Neural cell (in vitro differentiated cells): ENCODE data around the gene PGS1. TPM values are rescaled to one million over a fixed set of nuclear protein-coding genes. Genes with fewer than 3 reads are reported as not detected.
"Not testable (repeated sequence)": the region's sequence is repeated elsewhere in the genome, so short reads cannot be mapped to it uniquely, and the experiment has no call there.

Experiments used
- H2AFZ ChIP-seq: fragments of 200-600, 300-800 bp; sonication (generic), shearing (Covaris generic); 2 replicates; pipeline ENCODE4 v1.6.0; 2014; ENCODE audit warnings: low read depth, mild to moderate bottlenecking, antibody characterized with exemption, low read length, moderate library complexity
- H3F3A ChIP-seq: fragments of 200-600 bp; shearing (Covaris generic); 2 replicates; pipeline ENCODE4 v1.6.1; 2016; ENCODE audit warnings: mild to moderate bottlenecking, moderate library complexity, mixed read lengths, antibody characterized with exemption, low read length; ENCODE audit not compliant: insufficient read depth, poor library complexity, severe bottlenecking
- H3K27ac ChIP-seq: fragments of 200-600, 300-800 bp; sonication (generic), shearing (Covaris generic); 2 replicates; pipeline ENCODE4 v1.5.1; 2014; ENCODE audit warnings: mild to moderate bottlenecking, low read length, moderate library complexity
- H3K27me3 ChIP-seq: fragments of 300-800, 200-600 bp; sonication (generic), shearing (Covaris generic); 2 replicates; pipeline ENCODE4 v1.6.0; 2014; ENCODE audit warnings: mild to moderate bottlenecking, low read depth, low read length, moderate library complexity; ENCODE audit not compliant: insufficient read depth
- H3K36me3 ChIP-seq: fragments of 300-800, 200-600 bp; sonication (generic), shearing (Covaris generic); 2 replicates; pipeline ENCODE4 v1.5.1; 2014; ENCODE audit warnings: mild to moderate bottlenecking, antibody characterized with exemption, low read length, moderate library complexity; ENCODE audit not compliant: insufficient read depth
- H3K4me2 ChIP-seq: fragments of 300-800, 200-600 bp; sonication (generic), shearing (Covaris generic); 2 replicates; pipeline ENCODE4 v1.6.0; 2014; ENCODE audit warnings: mild to moderate bottlenecking, low read length
- H3K4me3 ChIP-seq: fragments of 300-800, 200-600 bp; sonication (generic), shearing (Covaris generic); 2 replicates; pipeline ENCODE4 v1.5.1; 2014; ENCODE audit warnings: mild to moderate bottlenecking, low read length, moderate library complexity
- H3K79me2 ChIP-seq: fragments of 200-600 bp; shearing (Covaris generic); replicated peaks from 2 replicates; pipeline ENCODE4 v1.6.0; 2014; ENCODE audit warnings: mild to moderate bottlenecking, low read length, moderate library complexity; ENCODE audit not compliant: insufficient read depth
- H3K9ac ChIP-seq: fragments of 300-800, 200-600 bp; sonication (generic), shearing (Covaris generic); 2 replicates; pipeline ENCODE4 v1.6.1; 2016; ENCODE audit warnings: mild to moderate bottlenecking, low read length, mixed read lengths
- H3K9me2 ChIP-seq: fragments of 200-600 bp; shearing (Covaris generic); 2 replicates; pipeline ENCODE4 v1.6.1; 2016; ENCODE audit warnings: mild to moderate bottlenecking, low read length, mixed read lengths; ENCODE audit not compliant: insufficient read depth
- H3K9me3 ChIP-seq: fragments of 200-600, 300-800 bp; sonication (generic), shearing (Covaris generic); 2 replicates; pipeline ENCODE4 v1.6.1; 2016; ENCODE audit warnings: mild to moderate bottlenecking, mixed run types, low read length, moderate library complexity, mixed read lengths
- H4K20me1 ChIP-seq: fragments of 200-600 bp; shearing (Covaris generic); 2 replicates; pipeline ENCODE4 v1.6.1; 2016; ENCODE audit warnings: mild to moderate bottlenecking, mixed run types; ENCODE audit not compliant: insufficient read depth
- EP300 ChIP-seq: fragments of 450-650 bp; conservative IDR thresholded peaks from 2 replicates; pipeline ENCODE4 v1.6.1; 2014; ENCODE audit warnings: antibody characterized with exemption, mild to moderate bottlenecking, moderate library complexity; ENCODE audit not compliant: poor library complexity, severe bottlenecking
- EZH2 ChIP-seq: fragments of 200-600, 300-800 bp; shearing (Covaris generic), sonication (generic); IDR thresholded peaks from 2 replicates; pipeline ENCODE4 v1.6.1; 2014; ENCODE audit warnings: antibody characterized with exemption, low read length, borderline replicate concordance, mild to moderate bottlenecking; ENCODE audit not compliant: insufficient read depth, poor library complexity, severe bottlenecking
- MXI1 ChIP-seq: fragments of 450-650 bp; conservative IDR thresholded peaks from 2 replicates; pipeline ENCODE4 v1.6.1; 2014; ENCODE audit warnings: antibody characterized with exemption, mild to moderate bottlenecking; ENCODE audit not compliant: poor library complexity, severe bottlenecking
- POLR2AphosphoS5 ChIP-seq: IDR thresholded peaks from 2 replicates; pipeline ENCODE4 v1.6.1; 2012
- RAD21 ChIP-seq: fragments of 450-650 bp; conservative IDR thresholded peaks from 2 replicates; pipeline ENCODE4 v1.6.1; 2014; ENCODE audit warnings: antibody characterized with exemption, mild to moderate bottlenecking, moderate library complexity
- SMC3 ChIP-seq: fragments of 450-650 bp; conservative IDR thresholded peaks from 2 replicates; pipeline ENCODE4 v1.6.1; 2014; ENCODE audit warnings: antibody characterized with exemption, mild to moderate bottlenecking, moderate library complexity; ENCODE audit not compliant: poor library complexity
- TAF1 ChIP-seq: IDR thresholded peaks from 2 replicates; pipeline ENCODE4 v1.6.1; 2012; ENCODE audit warnings: low read depth
- polyA plus RNA-seq: library from polyadenylated mRNA; depleted of rRNA; stranded (reverse); fragments of >200 nt; gene quantifications from 2 replicates; pipeline ENCODE4 v1.2.3, GENCODE V29; 2014
- TF ChIP-seq, protein P1 (sequence below): IDR thresholded peaks from 2 replicates; pipeline ENCODE4 v1.6.1; 2012; ENCODE audit warnings: borderline replicate concordance
- TF ChIP-seq, protein P2 (sequence below): fragments of 450-650 bp; IDR thresholded peaks from 2 replicates; pipeline ENCODE4 v1.5.1; 2014; ENCODE audit warnings: antibody characterized with exemption, mild to moderate bottlenecking, moderate library complexity; ENCODE audit not compliant: poor library complexity, severe bottlenecking

Gene PGS1
- polyA plus RNA-seq, 1 donor from 2014 or later = 65.7 TPM

DNA sequence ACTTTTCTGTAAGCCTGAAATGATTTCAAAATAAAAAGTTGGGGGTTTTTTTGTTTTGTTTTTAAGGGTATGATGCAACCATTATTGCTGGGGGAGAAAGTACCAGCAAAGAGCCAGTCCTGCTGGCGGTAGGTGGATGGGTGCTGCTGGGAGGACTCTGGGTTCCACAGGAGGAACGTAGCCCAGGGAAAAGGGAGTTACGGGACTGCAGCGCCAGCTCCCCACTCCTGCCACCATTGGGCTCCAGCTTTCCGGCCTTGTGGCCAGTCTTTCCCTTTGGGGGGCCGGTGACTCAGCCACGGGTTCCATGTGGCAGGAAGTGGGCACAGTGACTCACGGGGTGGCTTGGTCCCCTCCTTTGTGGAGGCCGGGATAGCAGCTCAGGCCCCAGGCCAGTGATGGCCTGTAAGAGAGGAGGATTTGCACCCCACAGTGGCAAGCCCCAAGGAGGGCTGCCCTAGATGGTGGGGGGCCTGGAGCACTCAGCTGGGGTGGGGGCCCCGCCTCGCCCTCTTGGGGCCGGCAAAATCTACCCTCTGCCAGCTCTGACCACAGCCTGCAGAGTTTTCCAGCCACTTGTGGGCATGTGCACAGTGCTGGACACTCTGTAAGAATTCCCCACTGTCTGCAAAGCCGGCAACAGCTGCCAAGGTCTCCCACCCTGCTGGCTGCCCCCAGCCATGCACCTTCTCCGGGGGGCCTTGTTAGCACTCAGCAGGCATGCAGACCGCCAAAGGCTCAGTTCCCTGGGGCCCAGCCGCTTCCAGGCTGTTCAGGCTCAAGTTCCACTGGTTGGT, 49.0 kb upstream of the PGS1 start:
- H3K9me3 ChIP-seq = no peaks in the 10 kb centered on the region
- H3K4me2 ChIP-seq = no peak overlapping the region
- TF ChIP-seq EP300 = no peak
- TF ChIP-seq RAD21 = no peak
- TF ChIP-seq SMC3 = no peak
- TF ChIP-seq EZH2 = no peak
- no peak for TF ChIP-seq MXI1
- TF ChIP-seq, protein P1, sequence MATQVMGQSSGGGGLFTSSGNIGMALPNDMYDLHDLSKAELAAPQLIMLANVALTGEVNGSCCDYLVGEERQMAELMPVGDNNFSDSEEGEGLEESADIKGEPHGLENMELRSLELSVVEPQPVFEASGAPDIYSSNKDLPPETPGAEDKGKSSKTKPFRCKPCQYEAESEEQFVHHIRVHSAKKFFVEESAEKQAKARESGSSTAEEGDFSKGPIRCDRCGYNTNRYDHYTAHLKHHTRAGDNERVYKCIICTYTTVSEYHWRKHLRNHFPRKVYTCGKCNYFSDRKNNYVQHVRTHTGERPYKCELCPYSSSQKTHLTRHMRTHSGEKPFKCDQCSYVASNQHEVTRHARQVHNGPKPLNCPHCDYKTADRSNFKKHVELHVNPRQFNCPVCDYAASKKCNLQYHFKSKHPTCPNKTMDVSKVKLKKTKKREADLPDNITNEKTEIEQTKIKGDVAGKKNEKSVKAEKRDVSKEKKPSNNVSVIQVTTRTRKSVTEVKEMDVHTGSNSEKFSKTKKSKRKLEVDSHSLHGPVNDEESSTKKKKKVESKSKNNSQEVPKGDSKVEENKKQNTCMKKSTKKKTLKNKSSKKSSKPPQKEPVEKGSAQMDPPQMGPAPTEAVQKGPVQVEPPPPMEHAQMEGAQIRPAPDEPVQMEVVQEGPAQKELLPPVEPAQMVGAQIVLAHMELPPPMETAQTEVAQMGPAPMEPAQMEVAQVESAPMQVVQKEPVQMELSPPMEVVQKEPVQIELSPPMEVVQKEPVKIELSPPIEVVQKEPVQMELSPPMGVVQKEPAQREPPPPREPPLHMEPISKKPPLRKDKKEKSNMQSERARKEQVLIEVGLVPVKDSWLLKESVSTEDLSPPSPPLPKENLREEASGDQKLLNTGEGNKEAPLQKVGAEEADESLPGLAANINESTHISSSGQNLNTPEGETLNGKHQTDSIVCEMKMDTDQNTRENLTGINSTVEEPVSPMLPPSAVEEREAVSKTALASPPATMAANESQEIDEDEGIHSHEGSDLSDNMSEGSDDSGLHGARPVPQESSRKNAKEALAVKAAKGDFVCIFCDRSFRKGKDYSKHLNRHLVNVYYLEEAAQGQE = no peak
- no peaks in the 10 kb centered on the region for H3K27me3 ChIP-seq
- no peaks in the 10 kb centered on the region for H3K36me3 ChIP-seq
- H3F3A ChIP-seq = no peaks in the 10 kb centered on the region
- H3K27ac ChIP-seq = no peak overlapping the region
- no peak overlapping the region for H2AFZ ChIP-seq
- no peaks in the 10 kb centered on the region for H4K20me1 ChIP-seq
- H3K4me3 ChIP-seq = no peak overlapping the region
- no peaks in the 10 kb centered on the region for H3K9me2 ChIP-seq
- no peak overlapping the region for H3K9ac ChIP-seq
- no peaks in the 10 kb centered on the region for H3K79me2 ChIP-seq

DNA sequence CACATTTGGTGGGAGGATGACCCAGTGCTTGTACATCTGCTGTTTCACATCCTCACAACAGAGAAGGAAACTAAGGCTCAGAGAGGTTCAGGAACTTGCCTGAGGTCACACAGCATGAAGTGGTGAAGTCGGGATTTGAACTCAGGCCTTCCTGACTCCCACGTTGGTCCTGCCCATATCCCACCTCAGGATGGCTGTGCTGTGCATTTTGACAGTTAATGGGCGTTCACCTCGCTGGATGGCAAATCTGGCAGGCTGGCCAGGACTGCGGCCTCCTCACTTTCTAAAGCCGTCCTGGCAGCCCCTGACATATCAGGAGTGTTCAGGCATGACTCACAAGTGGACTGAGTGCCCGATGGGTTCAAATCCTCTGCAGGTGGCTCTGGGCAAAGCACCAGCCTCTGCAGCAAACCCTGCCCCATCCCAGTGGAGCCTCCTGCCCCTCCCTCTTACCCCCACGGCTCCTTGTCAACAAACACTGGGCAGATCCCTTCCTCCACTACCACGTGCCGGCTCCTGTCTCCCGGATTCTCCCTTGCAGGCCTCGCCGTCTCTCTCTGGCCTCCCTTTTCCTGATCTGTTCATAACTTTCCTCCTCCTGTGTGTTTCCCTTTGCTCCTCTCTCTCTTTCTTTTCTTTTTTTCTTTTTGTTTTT, 47.8 kb upstream of the PGS1 start:
- Histone ChIP-seq H3K27me3 (no peaks in the 10 kb centered on the region), H4K20me1 (no peaks in the 10 kb centered on the region), H3K4me3 (no peak overlapping the region), H3K9me2 (no peaks in the 10 kb centered on the region), H3K36me3 (no peaks in the 10 kb centered on the region), H3K9ac (no peak overlapping the region), H3K27ac (no peak overlapping the region), H3K9me3 (no peaks in the 10 kb centered on the region), H2AFZ (no peak overlapping the region), H3F3A (no peaks in the 10 kb centered on the region), H3K4me2 (no peak overlapping the region), H3K79me2 (no peaks in the 10 kb centered on the region)
- TF ChIP-seq EZH2 (no peak), TAF1 (no peak), EP300 (no peak), MXI1 (no peak), SMC3 (no peak), POLR2AphosphoS5 (no peak), RAD21 (no peak)
- TF ChIP-seq, protein P1 = no peak
- TF ChIP-seq, protein P2, sequence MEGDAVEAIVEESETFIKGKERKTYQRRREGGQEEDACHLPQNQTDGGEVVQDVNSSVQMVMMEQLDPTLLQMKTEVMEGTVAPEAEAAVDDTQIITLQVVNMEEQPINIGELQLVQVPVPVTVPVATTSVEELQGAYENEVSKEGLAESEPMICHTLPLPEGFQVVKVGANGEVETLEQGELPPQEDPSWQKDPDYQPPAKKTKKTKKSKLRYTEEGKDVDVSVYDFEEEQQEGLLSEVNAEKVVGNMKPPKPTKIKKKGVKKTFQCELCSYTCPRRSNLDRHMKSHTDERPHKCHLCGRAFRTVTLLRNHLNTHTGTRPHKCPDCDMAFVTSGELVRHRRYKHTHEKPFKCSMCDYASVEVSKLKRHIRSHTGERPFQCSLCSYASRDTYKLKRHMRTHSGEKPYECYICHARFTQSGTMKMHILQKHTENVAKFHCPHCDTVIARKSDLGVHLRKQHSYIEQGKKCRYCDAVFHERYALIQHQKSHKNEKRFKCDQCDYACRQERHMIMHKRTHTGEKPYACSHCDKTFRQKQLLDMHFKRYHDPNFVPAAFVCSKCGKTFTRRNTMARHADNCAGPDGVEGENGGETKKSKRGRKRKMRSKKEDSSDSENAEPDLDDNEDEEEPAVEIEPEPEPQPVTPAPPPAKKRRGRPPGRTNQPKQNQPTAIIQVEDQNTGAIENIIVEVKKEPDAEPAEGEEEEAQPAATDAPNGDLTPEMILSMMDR = no peak

DNA sequence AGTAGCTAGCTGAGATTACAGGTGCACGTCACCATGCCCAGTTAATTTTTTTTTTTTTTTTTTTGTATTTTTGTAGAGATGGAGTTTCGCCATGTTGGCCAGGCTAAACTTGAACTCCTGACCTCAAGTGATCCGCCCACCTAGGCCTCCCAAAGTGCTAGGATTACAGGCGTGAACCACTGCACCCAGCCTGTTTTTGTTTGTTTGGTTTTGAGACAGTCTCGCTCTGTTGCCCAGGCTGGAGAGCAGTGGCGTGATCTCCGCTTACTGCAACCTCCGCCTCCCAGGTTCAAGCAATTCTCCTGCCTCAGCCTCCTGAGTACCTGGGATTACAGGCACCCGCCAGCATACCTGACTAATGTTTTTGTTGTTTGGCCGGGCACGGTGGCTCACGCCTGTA, 47.1 kb upstream of the PGS1 start:
- not testable (repeated sequence) for H3K27ac ChIP-seq, H3K4me3 ChIP-seq, H3K9ac ChIP-seq, H3K36me3 ChIP-seq, H4K20me1 ChIP-seq, H3K9me3 ChIP-seq, H3K9me2 ChIP-seq, H3K4me2 ChIP-seq, H2AFZ ChIP-seq, H3K27me3 ChIP-seq, H3F3A ChIP-seq, H3K79me2 ChIP-seq
